ENCODE data around the gene HADHA.

HADHA gene

DNA sequence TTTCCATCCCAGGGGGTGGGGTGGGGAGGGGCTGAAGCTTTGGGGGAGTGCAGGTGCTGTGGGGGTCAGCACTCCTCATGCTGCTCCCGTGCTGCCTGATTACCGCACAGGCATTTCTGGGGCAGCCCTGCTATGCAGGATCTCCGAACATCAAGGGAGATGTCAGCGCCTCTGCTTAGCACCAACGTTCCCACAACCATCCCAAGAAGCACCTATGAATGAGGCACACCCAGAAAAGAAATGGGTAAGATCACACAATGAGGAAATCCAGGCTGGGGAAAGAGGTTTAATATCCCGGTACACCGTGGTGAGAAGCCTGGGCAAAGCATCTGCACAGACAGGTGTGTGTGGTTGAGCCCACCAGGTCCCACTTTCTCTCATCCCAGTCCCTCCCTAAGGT is 54.1 kb downstream of the HADHA start:
- no peak for DNase-seq

DNA sequence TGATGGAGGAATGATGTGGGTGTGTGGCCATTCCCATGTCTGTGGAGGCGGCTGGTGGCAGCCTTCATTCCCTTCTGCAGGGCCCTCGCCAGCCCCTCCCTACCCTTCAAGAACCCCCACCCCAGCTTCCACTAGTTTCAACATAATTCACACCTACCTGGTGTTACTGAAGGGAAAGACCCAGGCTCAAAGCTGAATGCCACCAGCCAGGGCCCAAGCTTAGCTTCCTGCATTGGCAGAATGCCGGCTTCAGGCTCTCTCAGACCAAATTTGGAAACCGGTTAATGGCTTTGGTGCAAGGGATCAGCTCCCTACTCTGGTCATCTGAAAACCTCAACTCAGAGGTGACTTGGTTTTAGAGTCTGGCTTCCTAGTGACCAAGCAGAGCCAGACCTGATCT is 54.7 kb downstream of the HADHA start:
- no peak for DNase-seq

DNA sequence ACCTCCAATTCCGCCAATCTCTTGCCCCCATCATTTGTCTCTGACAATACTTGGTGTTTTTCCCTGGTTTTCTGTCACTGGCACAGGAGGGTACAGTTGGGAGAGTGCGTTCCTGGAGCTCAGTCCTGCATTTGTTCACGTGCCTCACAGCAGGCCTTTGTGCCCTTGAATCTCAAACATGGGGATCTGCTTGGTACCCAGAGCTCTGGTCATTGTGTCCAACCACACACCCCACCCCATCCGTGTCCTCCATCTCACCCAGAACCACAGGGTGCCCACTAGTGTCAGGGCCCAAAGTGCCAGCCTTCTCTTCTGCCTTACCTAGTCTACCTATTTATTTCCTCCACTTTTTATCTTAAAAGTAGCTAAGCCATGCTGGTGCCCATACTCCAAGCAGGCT is 55.3 kb downstream of the HADHA start:
- DNase-seq = no peak

GRCh38 chr2:26187537-26188104 is 56.8 kb downstream of the HADHA start:
- DNase-seq = no peak

- DNase-seq = no peak
Measured at GRCh38 chr2:26187114-26187513, 57.3 kb downstream of the HADHA start.

GRCh38 chr2:26185954-26186770 is 58.3 kb downstream of the HADHA start:
- no peak for DNase-seq

- DNase-seq = peak; percentile 56
Measured at GRCh38 chr2:26185304-26185928, 59.0 kb downstream of the HADHA start.

- peak; percentile 91 for DNase-seq
Measured at GRCh38 chr2:26184555-26185303, 59.7 kb downstream of the HADHA start.

GRCh38 chr2:26184121-26184520 is 60.3 kb downstream of the HADHA start:
- no peak for DNase-seq

- no peak for DNase-seq
Measured at GRCh38 chr2:26182887-26183630, 61.4 kb downstream of the HADHA start.

- DNase-seq = no peak
Measured at GRCh38 chr2:26182441-26182840, 62.0 kb downstream of the HADHA start.

DNA sequence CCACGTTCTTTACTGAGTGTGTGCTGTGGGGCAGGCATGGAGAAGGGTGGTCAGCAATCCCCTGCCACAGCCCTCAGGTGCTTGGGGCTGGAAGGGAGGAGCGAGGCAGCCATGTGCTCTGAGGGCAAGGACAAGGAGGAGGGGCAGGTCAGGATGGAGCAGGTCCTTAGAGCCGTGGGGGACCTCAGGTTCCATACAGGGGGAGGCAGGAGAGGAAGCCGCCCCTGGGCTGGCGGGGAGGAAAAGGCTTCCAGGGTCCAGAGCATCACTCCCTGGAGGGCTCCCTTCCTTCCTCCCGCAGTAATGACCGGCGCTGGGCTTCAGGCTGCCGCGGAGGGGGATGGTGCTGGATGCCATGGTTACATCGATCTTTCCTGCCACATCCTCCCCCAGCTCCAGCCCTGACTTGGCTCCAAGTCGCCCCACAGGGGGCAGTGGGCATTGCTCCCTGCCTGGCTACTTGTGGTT is 65.0 kb downstream of the HADHA start:
- DNase-seq = no peak

DNA sequence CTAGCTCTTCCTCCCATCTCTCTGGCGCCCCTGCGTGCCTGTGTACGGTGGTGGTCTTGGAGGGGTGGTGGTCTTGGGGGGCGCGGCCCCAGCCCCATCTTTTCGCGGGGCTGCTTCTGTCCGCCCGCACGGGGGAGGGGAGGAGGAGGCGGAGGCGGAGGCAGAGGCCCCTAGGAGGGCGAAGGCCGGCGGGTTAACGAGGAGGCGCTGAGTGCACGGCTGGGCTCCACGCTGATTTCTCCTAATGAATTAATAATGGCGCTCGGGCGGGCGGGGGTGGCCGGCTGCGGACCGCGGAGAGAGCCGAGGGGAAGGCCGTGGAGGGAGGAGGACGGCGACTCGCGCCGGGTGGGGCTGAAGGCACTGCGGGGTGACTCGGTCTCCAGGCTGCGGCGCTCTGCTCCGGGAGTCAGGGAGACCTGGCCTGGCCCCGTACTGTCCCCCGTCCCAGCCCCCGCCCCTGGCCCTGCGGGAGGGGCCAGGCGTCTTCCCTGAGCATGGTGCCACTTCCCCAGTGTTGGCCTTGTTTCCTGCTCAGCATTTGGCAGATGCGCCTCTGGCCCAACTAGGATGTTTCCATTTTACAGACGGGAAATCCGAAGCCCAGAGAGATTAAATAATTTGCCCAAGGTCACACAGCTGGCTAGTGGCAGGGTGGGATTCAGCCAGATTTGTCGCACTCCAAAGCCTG is 65.5 kb downstream of the HADHA start:
- DNase-seq = no peak

DNA sequence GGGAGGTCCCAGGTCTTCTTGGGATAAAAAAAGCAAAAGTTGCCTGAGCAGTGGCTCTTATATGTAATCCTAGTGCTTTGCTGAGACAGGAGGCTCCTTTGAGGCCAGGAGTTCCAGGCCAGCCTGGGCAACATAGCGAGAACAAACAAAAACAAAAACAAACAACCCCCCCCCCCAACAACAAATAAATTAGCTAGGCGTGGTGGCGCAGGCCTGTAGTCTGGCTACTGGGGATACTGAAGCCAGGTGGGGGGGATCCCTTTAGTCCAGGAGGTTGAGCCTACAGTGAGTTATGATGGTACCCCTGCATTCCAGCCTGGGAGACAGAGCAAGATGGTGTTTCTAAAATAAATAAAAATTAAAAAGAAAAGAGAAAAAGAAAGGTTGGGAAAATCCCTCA is 66.2 kb downstream of the HADHA start:
- no peak for DNase-seq

GRCh38 chr2:26177122-26177521 is 67.3 kb downstream of the HADHA start:
- peak; percentile 32 for DNase-seq

GRCh38 chr2:26176279-26176615 is 68.2 kb downstream of the HADHA start:
- DNase-seq = no peak

DNA sequence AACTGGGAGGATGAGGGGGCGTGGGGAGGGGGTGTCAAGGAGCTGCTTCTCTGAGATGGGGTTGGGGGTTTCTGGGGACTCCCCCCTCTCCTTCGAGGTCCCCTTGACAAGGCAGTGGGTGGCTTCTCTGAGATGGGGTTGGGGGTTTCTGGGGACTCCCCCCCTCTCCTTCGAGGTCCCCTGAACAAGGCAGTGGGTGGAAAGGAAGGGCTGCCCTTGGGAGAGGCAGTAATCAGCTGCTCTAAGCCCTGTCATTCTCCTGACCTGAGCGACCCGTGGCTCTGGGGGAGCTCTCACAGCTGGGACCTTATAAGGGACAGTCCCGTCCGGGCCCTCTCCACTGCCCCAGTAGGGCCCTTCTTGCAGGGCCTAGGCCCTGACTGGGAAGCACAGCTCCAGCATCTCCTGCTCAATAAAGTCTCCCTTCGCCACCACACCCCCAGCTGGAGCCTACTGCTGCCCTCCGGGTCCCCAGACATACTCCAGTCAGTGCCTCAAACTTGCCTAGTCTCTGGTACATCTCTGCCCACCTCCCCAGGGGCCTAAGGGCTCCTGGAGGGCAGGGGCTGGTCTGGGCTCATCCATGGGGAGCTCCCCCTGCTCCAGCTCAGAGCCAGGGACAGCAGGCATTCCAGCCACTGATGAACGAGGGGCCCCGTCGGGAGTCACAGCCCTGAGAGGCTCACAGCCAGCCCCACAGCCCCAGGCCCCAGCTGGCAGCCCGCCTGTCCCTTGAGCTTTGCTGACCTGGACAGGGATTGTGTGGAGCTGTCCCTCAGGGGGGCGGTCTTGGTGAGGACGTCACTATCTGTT is 68.8 kb downstream of the HADHA start:
- DNase-seq = peak; percentile 54

GRCh38 chr2:26174691-26175465 is 69.6 kb downstream of the HADHA start:
- DNase-seq = peak; percentile 51

- peak; percentile 59 for DNase-seq
Measured at GRCh38 chr2:26173776-26174482, 70.5 kb downstream of the HADHA start.

Measured in activated CD8-positive, alpha-beta memory T cell treated with anti-CD3 and anti-CD28 coated beads for 24 hours (primary cell).